ENCODE measurements around the gene PTHLH.

PTHLH gene

GRCh38 chr12:27965411-27965810 is 7.1 kb downstream of the PTHLH start:
- H3K9ac ChIP-seq (ENCODE audit: low read depth, low read length), result no peak overlapping the region
- H3K36me3 ChIP-seq (ENCODE audit: control insufficient read depth, insufficient read depth, low read length), result no peaks in the 10 kb centered on the region
- no peak overlapping the region for H3K27ac ChIP-seq (ENCODE audit: low read depth, low read length)
- no peak overlapping the region for H3K4me3 ChIP-seq (ENCODE audit: low read depth, low read length)
- peaks cover 24% of the 10 kb centered on the region for H3K4me1 ChIP-seq (ENCODE audit: control insufficient read depth, insufficient read depth, low read length)
- peaks cover 75% of the 10 kb centered on the region for H3K27me3 ChIP-seq (ENCODE audit: control insufficient read depth, insufficient read depth, low read length)
- H3K9me3 ChIP-seq (ENCODE audit: control insufficient read depth, insufficient read depth, low read length), result no peaks in the 10 kb centered on the region

GRCh38 chr12:27964123-27964522 is 8.4 kb downstream of the PTHLH start:
- Histone ChIP-seq H3K4me3 (ENCODE audit: low read depth, low read length) (no peak overlapping the region), H3K9me3 (ENCODE audit: control insufficient read depth, insufficient read depth, low read length) (no peaks in the 10 kb centered on the region), H3K27me3 (ENCODE audit: control insufficient read depth, insufficient read depth, low read length) (peaks cover 63% of the 10 kb centered on the region), H3K9ac (ENCODE audit: low read depth, low read length) (no peak overlapping the region), H3K36me3 (ENCODE audit: control insufficient read depth, insufficient read depth, low read length) (no peaks in the 10 kb centered on the region), H3K27ac (ENCODE audit: low read depth, low read length) (no peak overlapping the region), H3K4me1 (ENCODE audit: control insufficient read depth, insufficient read depth, low read length) (peaks cover 24% of the 10 kb centered on the region)

- Histone ChIP-seq H3K4me1 (ENCODE audit: control insufficient read depth, insufficient read depth, low read length) (no peaks in the 10 kb centered on the region), H3K36me3 (ENCODE audit: control insufficient read depth, insufficient read depth, low read length) (no peaks in the 10 kb centered on the region), H3K9me3 (ENCODE audit: control insufficient read depth, insufficient read depth, low read length) (no peaks in the 10 kb centered on the region), H3K9ac (ENCODE audit: low read depth, low read length) (no peak overlapping the region), H3K27ac (ENCODE audit: low read depth, low read length) (no peak overlapping the region), H3K27me3 (ENCODE audit: control insufficient read depth, insufficient read depth, low read length) (peaks cover 30% of the 10 kb centered on the region), H3K4me3 (ENCODE audit: low read depth, low read length) (no peak overlapping the region)
Observed at GRCh38 chr12:27960821-27961220, 11.7 kb downstream of the PTHLH start.

- Histone ChIP-seq H3K4me3 (ENCODE audit: low read depth, low read length) (no peak overlapping the region), H3K27ac (ENCODE audit: low read depth, low read length) (no peak overlapping the region), H3K4me1 (ENCODE audit: control insufficient read depth, insufficient read depth, low read length) (no peaks in the 10 kb centered on the region), H3K27me3 (ENCODE audit: control insufficient read depth, insufficient read depth, low read length) (peaks cover 9% of the 10 kb centered on the region; the same call in 1 of the 2 replicates), H3K36me3 (ENCODE audit: control insufficient read depth, insufficient read depth, low read length) (no peaks in the 10 kb centered on the region), H3K9me3 (ENCODE audit: control insufficient read depth, insufficient read depth, low read length) (no peaks in the 10 kb centered on the region), H3K9ac (ENCODE audit: low read depth, low read length) (no peak overlapping the region)
Observed at GRCh38 chr12:27958675-27959074, 13.9 kb downstream of the PTHLH start.

- Histone ChIP-seq H3K4me1 (ENCODE audit: control insufficient read depth, insufficient read depth, low read length) (peaks cover 6% of the 10 kb centered on the region), H3K4me3 (ENCODE audit: low read depth, low read length) (no peak overlapping the region), H3K27ac (ENCODE audit: low read depth, low read length) (no peak overlapping the region), H3K36me3 (ENCODE audit: control insufficient read depth, insufficient read depth, low read length) (no peaks in the 10 kb centered on the region), H3K27me3 (ENCODE audit: control insufficient read depth, insufficient read depth, low read length) (no peaks in the 10 kb centered on the region), H3K9me3 (ENCODE audit: control insufficient read depth, insufficient read depth, low read length) (no peaks in the 10 kb centered on the region), H3K9ac (ENCODE audit: low read depth, low read length) (no peak overlapping the region)
Observed at GRCh38 chr12:27957366-27957765, 15.2 kb downstream of the PTHLH start.

- Histone ChIP-seq H3K4me3 (ENCODE audit: low read depth, low read length) (no peak overlapping the region), H3K27me3 (ENCODE audit: control insufficient read depth, insufficient read depth, low read length) (no peaks in the 10 kb centered on the region)
Observed at GRCh38 chr12:27953817-27954216, 18.7 kb downstream of the PTHLH start.

GRCh38 chr12:27953348-27953747 is 19.2 kb downstream of the PTHLH start:
- peaks cover 15% of the 10 kb centered on the region for H3K4me1 ChIP-seq (ENCODE audit: control insufficient read depth, insufficient read depth, low read length)
- no peaks in the 10 kb centered on the region for H3K27me3 ChIP-seq (ENCODE audit: control insufficient read depth, insufficient read depth, low read length)
- no peaks in the 10 kb centered on the region for H3K9me3 ChIP-seq (ENCODE audit: control insufficient read depth, insufficient read depth, low read length)
- H3K4me3 ChIP-seq (ENCODE audit: low read depth, low read length), result no peak overlapping the region
- no peaks in the 10 kb centered on the region for H3K36me3 ChIP-seq (ENCODE audit: control insufficient read depth, insufficient read depth, low read length)
- no peak overlapping the region for H3K27ac ChIP-seq (ENCODE audit: low read depth, low read length)
- H3K9ac ChIP-seq (ENCODE audit: low read depth, low read length), result no peak overlapping the region

More at GRCh38 chr12:27953817-27954216, 18.7 kb downstream of the PTHLH start:
- H3K9ac ChIP-seq (ENCODE audit: low read depth, low read length), result no peak overlapping the region
- no peaks in the 10 kb centered on the region for H3K9me3 ChIP-seq (ENCODE audit: control insufficient read depth, insufficient read depth, low read length)
- no peak overlapping the region for H3K27ac ChIP-seq (ENCODE audit: low read depth, low read length)
- H3K36me3 ChIP-seq (ENCODE audit: control insufficient read depth, insufficient read depth, low read length), result no peaks in the 10 kb centered on the region
- peaks cover 15% of the 10 kb centered on the region for H3K4me1 ChIP-seq (ENCODE audit: control insufficient read depth, insufficient read depth, low read length)

- no peak overlapping the region for H3K4me3 ChIP-seq (ENCODE audit: low read depth, low read length)
- no peak overlapping the region for H3K9ac ChIP-seq (ENCODE audit: low read depth, low read length)
- H3K36me3 ChIP-seq (ENCODE audit: control insufficient read depth, insufficient read depth, low read length), result no peaks in the 10 kb centered on the region
- no peaks in the 10 kb centered on the region for H3K27me3 ChIP-seq (ENCODE audit: control insufficient read depth, insufficient read depth, low read length)
- H3K9me3 ChIP-seq (ENCODE audit: control insufficient read depth, insufficient read depth, low read length), result no peaks in the 10 kb centered on the region
- no peak overlapping the region for H3K27ac ChIP-seq (ENCODE audit: low read depth, low read length)
- H3K4me1 ChIP-seq (ENCODE audit: control insufficient read depth, insufficient read depth, low read length), result peaks cover 15% of the 10 kb centered on the region
Observed at GRCh38 chr12:27952510-27952909, 20.0 kb downstream of the PTHLH start.

- Histone ChIP-seq H3K9me3 (ENCODE audit: control insufficient read depth, insufficient read depth, low read length) (no peaks in the 10 kb centered on the region), H3K9ac (ENCODE audit: low read depth, low read length) (no peak overlapping the region), H3K4me1 (ENCODE audit: control insufficient read depth, insufficient read depth, low read length) (peaks cover 15% of the 10 kb centered on the region), H3K4me3 (ENCODE audit: low read depth, low read length) (no peak overlapping the region), H3K27me3 (ENCODE audit: control insufficient read depth, insufficient read depth, low read length) (no peaks in the 10 kb centered on the region), H3K27ac (ENCODE audit: low read depth, low read length) (no peak overlapping the region), H3K36me3 (ENCODE audit: control insufficient read depth, insufficient read depth, low read length) (no peaks in the 10 kb centered on the region)
Observed at GRCh38 chr12:27951898-27952297, 20.6 kb downstream of the PTHLH start.

GRCh38 chr12:27946421-27946820 is 26.1 kb downstream of the PTHLH start:
- Histone ChIP-seq H3K9me3 (ENCODE audit: control insufficient read depth, insufficient read depth, low read length) (no peaks in the 10 kb centered on the region), H3K4me3 (ENCODE audit: low read depth, low read length) (no peak overlapping the region)

GRCh38 chr12:27940756-27941402 is 31.7 kb downstream of the PTHLH start:
- Histone ChIP-seq H3K9ac (ENCODE audit: low read depth, low read length) (no peak overlapping the region), H3K27me3 (ENCODE audit: control insufficient read depth, insufficient read depth, low read length) (no peaks in the 10 kb centered on the region), H3K9me3 (ENCODE audit: control insufficient read depth, insufficient read depth, low read length) (no peaks in the 10 kb centered on the region), H3K36me3 (ENCODE audit: control insufficient read depth, insufficient read depth, low read length) (no peaks in the 10 kb centered on the region), H3K4me3 (ENCODE audit: low read depth, low read length) (no peak overlapping the region), H3K4me1 (ENCODE audit: control insufficient read depth, insufficient read depth, low read length) (no peaks in the 10 kb centered on the region), H3K27ac (ENCODE audit: low read depth, low read length) (no peak overlapping the region)

More at GRCh38 chr12:27946421-27946820, 26.1 kb downstream of the PTHLH start:
- no peaks in the 10 kb centered on the region for H3K36me3 ChIP-seq (ENCODE audit: control insufficient read depth, insufficient read depth, low read length)
- no peaks in the 10 kb centered on the region for H3K27me3 ChIP-seq (ENCODE audit: control insufficient read depth, insufficient read depth, low read length)
- H3K9ac ChIP-seq (ENCODE audit: low read depth, low read length), result no peak overlapping the region
- no peak overlapping the region for H3K27ac ChIP-seq (ENCODE audit: low read depth, low read length)
- H3K4me1 ChIP-seq (ENCODE audit: control insufficient read depth, insufficient read depth, low read length), result no peaks in the 10 kb centered on the region

All from HUES48 (cell line).